NT2/D1 (cell line): ENCODE results near the gene NOVA2.

Experiments
- DNase-seq: peaks from one replicate; pipeline ENCODE4 v3.0.0-alpha.2; 2011; ENCODE audit warnings: low read depth, low spot score
- H3K27me3 ChIP-seq: 2 replicates; pipeline ENCODE4 v1.6.0; 2011; ENCODE audit warnings: mild to moderate bottlenecking; ENCODE audit not compliant: insufficient read length, insufficient read depth
- H3K36me3 ChIP-seq: 2 replicates; pipeline ENCODE4 v1.6.1; 2011; ENCODE audit warnings: mild to moderate bottlenecking, low read length, mixed read lengths; ENCODE audit not compliant: insufficient read depth, insufficient read length
- H3K4me1 ChIP-seq: 2 replicates; pipeline ENCODE4 v1.5.1; 2011; ENCODE audit not compliant: insufficient read depth, insufficient read length
- H3K4me3 ChIP-seq: 2 replicates; pipeline ENCODE4 v1.5.1; 2011; ENCODE audit warnings: low read depth; ENCODE audit not compliant: insufficient read length
- H3K9ac ChIP-seq: 2 replicates; pipeline ENCODE4 v1.6.0; 2011; ENCODE audit warnings: low read depth; ENCODE audit not compliant: insufficient read length
- H3K9me3 ChIP-seq: 2 replicates; pipeline ENCODE4 v1.5.1; 2011; ENCODE audit warnings: mild to moderate bottlenecking, low read length; ENCODE audit not compliant: insufficient read depth
- SUZ12 ChIP-seq: IDR thresholded peaks from 2 replicates; pipeline ENCODE4 v1.6.1; 2011; ENCODE audit not compliant: insufficient read length, insufficient read depth; ENCODE audit errors: extremely low read depth
- YY1 ChIP-seq: IDR thresholded peaks from 2 replicates; pipeline ENCODE4 v1.6.1; 2011; ENCODE audit not compliant: insufficient read length, insufficient read depth
- ZNF274 ChIP-seq: IDR thresholded peaks from 2 replicates; pipeline ENCODE4 v1.6.1; 2011; ENCODE audit warnings: mild to moderate bottlenecking, low read depth, low read length

Gene NOVA2

GRCh38 chr19:45940515-45940805 is 33.2 kb downstream of the NOVA2 start:
- Histone ChIP-seq H3K9ac (no peak overlapping the region), H3K27me3 (no peaks in the 10 kb centered on the region), H3K4me3 (no peak overlapping the region), H3K36me3 (no peaks in the 10 kb centered on the region), H3K4me1 (peaks cover 3% of the 10 kb centered on the region), H3K9me3 (no peaks in the 10 kb centered on the region)
- DNase-seq = no peak
- TF ChIP-seq SUZ12 (no peak), YY1 (no peak), ZNF274 (no peak)

GRCh38 chr19:45939792-45940514 is 33.7 kb downstream of the NOVA2 start:
- Histone ChIP-seq H3K9me3 (no peaks in the 10 kb centered on the region), H3K4me1 (peaks cover 3% of the 10 kb centered on the region), H3K27me3 (no peaks in the 10 kb centered on the region), H3K9ac (no peak overlapping the region), H3K4me3 (no peak overlapping the region), H3K36me3 (no peaks in the 10 kb centered on the region)
- DNase-seq = no peak
- TF ChIP-seq SUZ12 (no peak), YY1 (no peak), ZNF274 (no peak)

- H3K4me1 ChIP-seq = peaks cover 3% of the 10 kb centered on the region
- DNase-seq = no peak
- TF ChIP-seq ZNF274 = no peak
- TF ChIP-seq SUZ12 = no peak
- TF ChIP-seq YY1 = no peak
- no peak overlapping the region for H3K4me3 ChIP-seq
- H3K36me3 ChIP-seq = no peaks in the 10 kb centered on the region
- no peak overlapping the region for H3K9ac ChIP-seq
- H3K9me3 ChIP-seq = no peaks in the 10 kb centered on the region
- no peaks in the 10 kb centered on the region for H3K27me3 ChIP-seq
Measured at GRCh38 chr19:45938733-45939319, 34.8 kb downstream of the NOVA2 start.

GRCh38 chr19:45935267-45935666 is 38.4 kb downstream of the NOVA2 start:
- Histone ChIP-seq H3K4me3 (no peak overlapping the region), H3K4me1 (peaks cover 3% of the 10 kb centered on the region), H3K27me3 (no peaks in the 10 kb centered on the region), H3K9ac (no peak overlapping the region), H3K9me3 (no peaks in the 10 kb centered on the region), H3K36me3 (no peaks in the 10 kb centered on the region)
- DNase-seq = no peak
- no peak for TF ChIP-seq YY1
- no peak for TF ChIP-seq ZNF274
- TF ChIP-seq SUZ12 = no peak

- peaks cover 3% of the 10 kb centered on the region for H3K4me1 ChIP-seq
- no peak overlapping the region for H3K4me3 ChIP-seq
- no peak for DNase-seq
- no peaks in the 10 kb centered on the region for H3K9me3 ChIP-seq
- no peaks in the 10 kb centered on the region for H3K27me3 ChIP-seq
- no peaks in the 10 kb centered on the region for H3K36me3 ChIP-seq
- TF ChIP-seq ZNF274 (no peak), YY1 (no peak), SUZ12 (no peak)
- no peak overlapping the region for H3K9ac ChIP-seq
Measured at GRCh38 chr19:45934551-45935230, 39.0 kb downstream of the NOVA2 start.

DNA sequence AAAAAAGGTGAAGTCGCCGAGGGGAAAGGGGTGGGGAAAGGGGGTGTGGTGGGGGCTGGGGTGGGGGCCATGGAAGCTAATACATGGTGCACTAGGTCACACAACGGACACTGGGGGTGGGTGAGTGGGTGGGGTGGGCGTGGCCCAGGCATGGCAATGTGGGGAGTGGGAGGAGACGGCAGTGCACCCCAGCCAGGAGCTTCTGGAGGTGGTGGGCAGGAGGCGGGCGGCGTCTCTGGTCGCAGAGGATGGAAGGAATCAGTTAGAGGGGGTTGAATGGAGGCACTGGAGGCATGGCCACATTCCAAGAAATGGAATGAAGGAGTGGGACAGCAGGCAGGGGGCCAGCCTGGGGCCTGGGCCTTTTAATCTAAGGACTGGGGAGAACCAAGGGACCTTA is 39.9 kb downstream of the NOVA2 start:
- no peaks in the 10 kb centered on the region for H3K9me3 ChIP-seq
- H3K9ac ChIP-seq = no peak overlapping the region
- peaks cover 3% of the 10 kb centered on the region for H3K4me1 ChIP-seq
- no peak overlapping the region for H3K4me3 ChIP-seq
- no peak for DNase-seq
- no peak for TF ChIP-seq SUZ12
- TF ChIP-seq ZNF274 = no peak
- no peak for TF ChIP-seq YY1
- H3K36me3 ChIP-seq = no peaks in the 10 kb centered on the region
- H3K27me3 ChIP-seq = no peaks in the 10 kb centered on the region

GRCh38 chr19:45931055-45931454 is 42.6 kb downstream of the NOVA2 start:
- no peak for TF ChIP-seq YY1
- TF ChIP-seq SUZ12 = no peak
- TF ChIP-seq ZNF274 = no peak
- Histone ChIP-seq H3K27me3 (no peaks in the 10 kb centered on the region), H3K4me3 (no peak overlapping the region), H3K36me3 (no peaks in the 10 kb centered on the region), H3K4me1 (no peaks in the 10 kb centered on the region), H3K9me3 (no peaks in the 10 kb centered on the region), H3K9ac (no peak overlapping the region)
- no peak for DNase-seq
